GM18951 (cell line): ENCODE measurements around the gene WDFY4.

Experiments
- POLR2A ChIP-seq: IDR thresholded peaks from 4 replicates; pipeline ENCODE4 v1.6.1; 2011; ENCODE audit warnings: mild to moderate bottlenecking; ENCODE audit not compliant: insufficient read length, insufficient read depth; ENCODE audit errors: extremely low read depth
- in situ Hi-C: fragments of 300-500 bp; cut with MboI; formaldehyde crosslinking; loops from one replicate; pipeline ENCODE4 v1.12.0; 2022; ENCODE audit warnings: low sequenced_read_pairs, mixed read lengths, inconsistent platforms; ENCODE audit not compliant: unreplicated experiment

Gene WDFY4

DNA sequence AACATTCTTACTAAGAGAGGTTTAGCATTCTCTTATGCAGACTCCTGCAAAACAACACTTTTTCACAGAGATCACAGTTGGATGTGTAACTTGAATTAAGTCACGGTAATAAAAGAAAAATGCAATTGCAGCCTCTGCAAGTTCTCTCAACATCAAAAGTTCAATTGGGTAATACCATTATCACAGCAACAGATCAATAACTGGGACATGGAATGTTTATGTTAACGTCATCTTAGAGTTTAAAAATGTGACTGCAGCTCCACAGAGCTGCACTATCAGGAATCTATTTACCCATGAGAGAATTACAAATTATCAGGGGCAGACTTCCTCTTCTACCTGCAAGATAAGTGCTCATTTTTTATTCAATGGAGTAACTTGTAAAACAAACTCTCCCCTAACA, 344.0 kb downstream of the WDFY4 start:
- TF ChIP-seq POLR2A: no peak
- in situ Hi-C loops: no loop called here

DNA sequence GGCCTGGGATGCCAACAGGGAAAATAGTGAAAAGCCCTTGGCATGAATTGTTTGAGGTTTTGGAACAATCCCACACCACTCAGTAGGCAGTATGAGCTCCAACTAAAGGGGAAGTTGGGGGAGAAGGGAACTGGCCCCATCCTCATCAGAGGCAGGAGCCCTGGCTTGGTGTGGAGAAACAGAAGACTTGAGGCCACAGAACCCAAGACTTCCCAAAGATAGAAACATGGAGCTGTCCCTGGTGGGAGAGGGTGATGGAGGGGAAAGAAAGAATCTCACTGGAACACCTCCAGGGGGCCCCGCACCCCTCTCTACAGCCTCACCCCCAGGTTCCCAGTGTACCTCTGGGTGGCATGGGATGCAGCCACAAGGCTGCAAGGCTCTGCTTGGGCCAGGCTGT, 345.0 kb downstream of the WDFY4 start:
- in situ Hi-C loops: no loop called here
- TF ChIP-seq POLR2A: no peak
